Upper lobe of left lung (tissue), 4 donors: ENCODE results near the gene SSTR3.

Source experiments
- CTCF ChIP-seq, 6 experiments: fragments of 450-650 bp in 4 of 6; fragments of 200-600 bp in 2 of 6; sonication (generic) in 2 of 6; IDR thresholded peaks; one replicate each; pipeline ENCODE4 v1.5.1; 2016 to 2019; ENCODE audit warnings: antibody characterized with exemption in 6 of 6
- EP300 ChIP-seq, 4 donors: sonication (generic); formaldehyde crosslinking; IDR thresholded peaks; one replicate each; pipeline ENCODE4 v1.5.1; 2017; ENCODE audit warnings: antibody characterized with exemption in 4 of 4, control low read depth in 2 of 4
- POLR2AphosphoS5 ChIP-seq, 2 donors: sonication (generic); formaldehyde crosslinking; IDR thresholded peaks; one replicate each; pipeline ENCODE4 v1.5.1; 2017; ENCODE audit warnings: antibody characterized with exemption in 2 of 2

DNA sequence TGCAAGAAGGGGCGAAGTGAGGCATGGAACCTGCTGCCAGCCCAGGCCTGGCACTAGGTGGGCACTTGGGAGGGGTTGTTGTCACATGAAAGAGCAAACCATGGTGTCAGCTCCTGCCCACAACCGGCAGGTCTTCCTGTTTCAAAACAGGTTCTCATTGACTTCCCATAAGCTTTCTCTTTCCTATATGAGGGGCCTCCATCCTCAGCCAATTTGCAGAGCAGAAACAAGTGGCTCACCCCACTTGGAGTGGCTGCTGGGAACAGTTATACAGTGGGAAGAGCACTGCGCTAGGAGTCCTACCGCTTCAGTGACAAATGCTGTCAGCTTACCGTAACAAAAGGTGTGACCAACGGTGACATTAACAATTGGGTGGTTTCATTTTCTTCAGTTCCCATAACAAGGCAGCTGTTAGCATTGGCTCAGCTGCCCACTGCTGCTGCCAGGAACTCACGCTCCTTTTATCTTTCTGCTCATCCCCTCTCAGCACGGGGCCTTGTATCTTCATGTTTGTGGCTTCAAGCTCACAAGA lies 10.2 kb upstream of the SSTR3 start:
- TF ChIP-seq EP300 (IDR thresholded peaks at IDR 0.05) = no peak
- no peak for TF ChIP-seq CTCF (IDR thresholded peaks at IDR 0.05)
- TF ChIP-seq POLR2AphosphoS5 (IDR thresholded peaks at IDR 0.05) = no peak
